DMS114 treated with DMSO at 0.1 percent for 48 hours (cell line): ENCODE measurements around the gene ATP5F1E.
"Not testable (repeated sequence)": the region's sequence is repeated elsewhere in the genome, so short reads cannot be mapped to it uniquely, and the experiment has no call there.

Source experiments
- DNase-seq: peaks from one replicate; lab custom pipeline; 2025; ENCODE audit not compliant: unreplicated experiment; lab: John Stamatoyannopoulos, UW

The ATP5F1E gene

DNA sequence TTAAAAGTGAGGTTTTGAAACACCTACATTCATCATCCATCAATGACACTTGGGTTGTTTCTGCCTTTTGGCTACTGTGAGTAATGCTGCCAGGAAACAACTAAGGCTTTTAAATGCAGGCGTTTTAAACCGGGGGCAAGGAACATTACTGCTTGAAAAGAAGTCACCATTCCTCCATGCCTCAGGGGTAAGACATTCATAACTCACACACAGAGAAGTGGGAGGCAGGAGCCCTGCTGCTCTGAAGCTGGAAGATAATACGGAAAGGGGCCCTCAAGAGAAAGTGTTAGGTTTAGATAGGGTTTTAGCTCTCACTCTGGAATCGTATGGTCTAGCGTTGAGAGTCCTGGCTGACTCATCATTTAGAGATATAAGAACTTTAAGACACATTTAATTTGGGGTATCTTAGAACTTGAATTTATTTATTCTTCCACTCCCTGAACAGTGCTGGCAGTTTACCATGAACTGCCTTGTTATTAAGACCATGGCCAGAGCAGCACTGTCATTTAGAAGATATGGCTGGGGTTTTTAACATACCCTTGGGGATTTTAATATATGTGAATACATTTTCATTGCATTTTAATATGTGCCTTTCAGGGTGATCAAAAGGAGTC, 11.1 kb downstream of the ATP5F1E start:
- DNase-seq, result no peak

DNA sequence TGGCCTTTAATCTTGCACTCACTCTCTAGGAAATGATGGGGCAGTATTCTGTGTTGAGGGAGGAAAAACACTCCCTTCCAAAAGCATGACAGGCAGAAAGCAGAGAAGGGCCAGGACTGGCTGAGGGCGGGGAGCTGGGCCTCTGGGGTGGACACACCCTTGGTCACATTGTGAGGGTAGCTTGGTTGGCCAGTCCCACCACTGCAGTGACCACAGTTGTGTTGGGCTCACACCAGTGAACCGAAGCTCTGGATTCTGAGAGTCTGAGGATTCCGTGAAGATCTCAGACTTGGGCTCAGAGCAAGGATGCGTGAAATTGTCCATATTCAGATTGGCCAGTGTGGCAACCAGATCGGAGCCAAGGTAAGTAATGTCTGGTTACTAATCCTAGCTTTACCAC, 12.9 kb downstream of the ATP5F1E start, which contains the start of gene TUBB1:
TSS of gene TUBB1 (plus strand) at position 213 of the 400 bp plus-strand sequence. CDS start at position 307, 94 bp downstream.
- DNase-seq, result no peak

- DNase-seq, result no peak
Measured at GRCh38 chr20:59018817-59019216, 13.3 kb downstream of the ATP5F1E start.

GRCh38 chr20:59017493-59018231, 14.5 kb downstream of the ATP5F1E start:
- DNase-seq, result no peak

DNA sequence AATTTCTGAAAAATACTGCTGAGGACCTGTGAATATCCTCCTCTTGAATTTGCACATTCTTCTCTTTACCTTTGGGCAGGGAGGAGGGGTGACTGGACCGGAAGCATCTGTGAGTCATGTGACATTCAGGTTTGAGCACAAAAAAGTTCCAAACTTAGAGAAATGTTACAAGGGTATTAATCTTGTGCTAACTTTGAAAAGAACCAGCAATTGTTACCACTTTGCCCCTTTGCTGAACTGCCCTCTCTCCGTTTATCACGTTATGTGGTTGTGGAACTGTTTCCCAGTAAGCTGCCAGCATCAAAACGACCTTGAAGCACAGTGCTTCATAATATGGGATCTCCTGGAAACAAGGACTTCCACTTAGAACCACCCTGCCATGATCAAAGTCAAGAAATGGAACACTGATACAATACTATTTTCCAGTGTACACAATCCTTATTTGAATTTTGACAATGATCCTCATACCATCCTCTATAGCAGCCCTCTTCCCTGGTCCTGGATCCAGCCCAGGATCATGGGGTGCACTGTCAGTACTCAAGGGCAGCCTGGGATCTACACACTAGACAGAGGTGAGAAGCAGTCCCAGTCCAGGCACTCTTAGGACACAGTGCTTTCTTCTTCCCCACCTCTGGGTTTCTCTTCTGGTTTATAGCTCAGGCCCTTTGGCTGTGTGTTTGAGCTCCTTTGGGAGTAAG, 15.2 kb downstream of the ATP5F1E start:
- DNase-seq, result no peak

GRCh38 chr20:59015812-59016711, 16.1 kb downstream of the ATP5F1E start:
- DNase-seq, result no peak

- DNase-seq, result no peak
Measured at GRCh38 chr20:59015411-59015810, 16.7 kb downstream of the ATP5F1E start.

DNA sequence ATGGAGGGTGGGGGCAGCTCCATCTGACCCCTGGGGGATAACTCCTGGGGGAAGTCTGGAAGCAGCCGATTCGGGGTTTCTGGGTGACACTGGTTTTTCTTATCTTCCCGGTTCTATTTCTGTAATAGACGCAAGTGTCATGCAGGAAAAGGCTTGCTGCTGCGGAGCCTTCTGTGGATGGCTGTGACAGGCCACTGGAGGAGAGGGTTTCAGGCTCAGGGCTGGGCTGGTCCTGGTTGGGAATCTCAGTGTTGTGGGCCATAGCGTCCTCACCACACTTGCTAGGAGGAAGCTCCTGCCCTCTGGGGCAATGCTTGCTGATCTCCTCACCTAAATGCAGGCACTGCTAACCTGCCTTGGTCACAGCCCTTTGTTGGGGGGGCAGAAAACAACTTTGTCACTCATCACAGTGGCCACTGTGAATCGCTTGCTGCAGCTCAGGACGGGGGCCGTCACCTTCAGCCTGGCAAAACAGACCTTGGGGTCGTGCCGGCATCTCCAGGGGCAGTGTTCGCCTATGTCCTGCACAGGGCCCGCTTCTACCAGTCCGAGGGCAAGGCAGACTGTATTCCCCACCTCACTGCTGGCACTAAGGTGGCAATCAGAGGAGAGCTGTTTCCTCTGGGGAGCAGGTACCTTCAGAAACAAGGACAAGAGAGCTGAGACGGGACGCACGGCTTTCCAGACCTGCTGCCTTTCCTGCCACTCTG, 17.3 kb downstream of the ATP5F1E start:
- no peak for DNase-seq

DNA sequence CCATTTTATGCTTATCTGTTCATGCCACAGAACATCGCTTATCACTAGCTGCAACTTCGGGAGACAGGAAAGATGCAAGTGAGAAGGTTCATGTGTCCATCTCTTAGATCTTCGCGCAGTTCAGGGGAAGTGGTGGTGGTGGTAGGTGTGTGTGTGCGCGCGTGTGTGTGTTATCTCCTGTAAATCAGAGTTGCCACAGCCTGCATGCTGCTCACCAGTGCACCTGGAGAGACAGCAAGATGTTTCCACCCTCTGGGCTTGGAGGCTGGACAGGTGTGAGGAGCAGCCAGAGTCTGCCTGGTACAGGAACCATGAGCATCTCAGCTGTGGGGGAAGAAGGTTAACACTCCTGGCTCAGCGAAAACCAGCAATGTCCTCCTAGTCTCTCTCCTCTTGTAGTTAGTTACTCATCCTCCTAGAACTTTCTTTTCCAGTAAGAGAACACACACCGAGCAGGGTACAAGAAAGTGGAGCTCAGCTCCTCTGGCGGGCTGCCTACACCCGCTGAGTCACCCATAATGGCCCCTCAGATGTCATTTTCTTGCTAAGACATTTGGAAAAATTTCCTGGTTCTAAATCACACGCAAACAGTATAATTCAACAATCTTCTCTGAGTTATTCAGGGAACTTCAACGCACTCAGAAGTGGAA, 18.1 kb downstream of the ATP5F1E start:
- DNase-seq, result no peak

GRCh38 chr20:59013031-59013951, 18.8 kb downstream of the ATP5F1E start:
- DNase-seq, result no peak

DNA sequence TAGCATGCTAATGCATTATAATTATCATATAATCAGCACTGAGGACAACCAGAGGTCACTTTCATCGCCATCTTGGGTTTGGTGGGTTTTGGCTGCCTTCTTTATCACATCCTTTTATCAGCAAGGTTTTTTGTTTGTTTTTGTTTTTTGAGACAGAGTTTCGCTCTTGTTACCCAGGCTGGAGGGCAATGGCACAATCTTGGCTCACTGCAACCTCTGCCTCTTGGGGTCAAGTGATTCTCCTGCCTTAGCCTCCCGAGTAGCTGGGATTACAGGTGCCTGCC, 20.3 kb downstream of the ATP5F1E start:
- not testable (repeated sequence) for DNase-seq

GRCh38 chr20:59010995-59011873, 20.9 kb downstream of the ATP5F1E start:
- no peak for DNase-seq

GRCh38 chr20:59010321-59010994, 21.7 kb downstream of the ATP5F1E start:
- DNase-seq, result no peak

- DNase-seq, result no peak
Measured at GRCh38 chr20:59008715-59009336, 23.3 kb downstream of the ATP5F1E start.

- no peak for DNase-seq
Measured at GRCh38 chr20:59007665-59008511, 24.2 kb downstream of the ATP5F1E start.
